NCI-H1694 (cell line): ENCODE measurements around the gene ACACA.
"Not testable (repeated sequence)": the region's sequence is repeated elsewhere in the genome, so short reads cannot be mapped to it uniquely, and the experiment has no call there.

Experiments used
- DNase-seq: peaks from one replicate; lab custom pipeline; 2025; lab: John Stamatoyannopoulos, UW

The ACACA gene

DNA sequence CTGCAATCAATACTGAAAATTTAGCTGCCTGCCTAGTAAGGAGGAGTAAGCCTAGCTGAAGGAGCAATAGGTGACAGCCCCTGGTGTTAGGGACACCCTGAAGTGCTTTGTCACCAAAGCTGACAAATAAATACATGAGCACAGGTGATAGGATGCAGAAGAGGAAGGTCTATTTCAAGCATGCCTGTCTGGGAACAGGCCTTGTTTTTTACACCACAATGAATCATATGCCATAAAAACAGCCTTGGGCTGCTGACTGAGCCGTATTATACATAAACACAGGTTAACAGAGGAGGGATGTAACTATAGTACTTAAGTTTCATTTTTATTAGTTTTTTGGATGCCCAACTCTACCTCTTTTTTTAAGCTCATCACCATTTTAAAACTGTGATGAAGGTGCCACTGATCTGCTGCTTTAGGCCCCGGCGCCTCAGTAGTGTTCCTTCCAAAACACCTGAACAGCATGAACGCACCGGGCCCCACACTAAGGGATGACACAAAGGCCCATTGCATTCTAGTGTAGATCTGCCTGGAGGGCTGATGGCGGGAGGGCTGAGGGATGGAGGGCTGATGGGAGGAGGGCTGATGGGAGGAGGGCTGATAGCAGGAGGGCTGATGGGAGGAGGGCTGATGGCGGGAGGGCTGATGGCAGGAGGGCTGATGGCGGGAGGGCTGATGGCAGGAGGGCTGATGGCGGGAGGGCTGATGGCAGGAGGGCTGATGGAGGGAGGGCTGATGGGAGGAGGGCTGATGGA, 307.5 kb downstream of the ACACA start:
- DNase-seq, result no peak

- DNase-seq, result no peak
These were observed 308.5 kb downstream of the ACACA start for GRCh38 chr17:37098152-37098551.

DNA sequence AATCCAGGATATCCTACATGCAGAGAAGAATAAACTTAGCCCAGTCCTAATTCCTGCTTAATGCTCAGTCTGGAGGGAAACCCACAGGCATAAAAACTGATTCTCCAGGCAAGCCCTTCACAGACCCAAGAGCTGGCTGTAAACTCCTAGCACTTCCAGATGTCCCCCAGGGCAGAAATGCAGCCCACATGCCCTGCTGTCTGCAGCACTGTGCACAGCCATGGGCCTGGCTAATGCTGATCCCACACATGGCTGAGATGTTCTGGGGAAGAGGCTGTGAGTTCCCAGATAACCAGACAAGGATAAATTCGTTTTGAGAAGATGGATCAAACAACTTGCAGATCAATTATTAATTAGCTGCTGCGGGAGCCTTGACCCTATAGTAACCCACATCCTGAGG, 309.5 kb downstream of the ACACA start:
- no peak for DNase-seq

- DNase-seq, result no peak
These were observed 310.6 kb downstream of the ACACA start for GRCh38 chr17:37096071-37096470.

DNA sequence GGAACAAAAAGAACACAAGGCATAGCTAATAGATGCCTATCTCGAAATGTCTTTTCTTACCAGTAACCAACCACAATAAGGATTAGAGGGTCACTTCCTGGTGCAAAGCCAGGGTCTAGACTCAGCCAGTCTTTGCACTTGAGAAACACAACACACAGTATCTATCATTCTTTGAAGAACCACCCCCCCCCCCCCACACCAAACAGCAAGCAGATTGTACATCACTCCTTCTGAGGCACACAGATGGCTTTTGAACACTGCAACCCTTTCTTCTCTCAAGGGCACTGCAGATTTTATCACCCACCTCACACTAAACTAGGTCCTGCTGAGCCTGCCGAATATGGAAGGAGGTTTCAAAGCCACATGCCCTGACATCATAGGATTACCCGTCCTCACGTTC, 312.2 kb downstream of the ACACA start:
- DNase-seq, result no peak

DNA sequence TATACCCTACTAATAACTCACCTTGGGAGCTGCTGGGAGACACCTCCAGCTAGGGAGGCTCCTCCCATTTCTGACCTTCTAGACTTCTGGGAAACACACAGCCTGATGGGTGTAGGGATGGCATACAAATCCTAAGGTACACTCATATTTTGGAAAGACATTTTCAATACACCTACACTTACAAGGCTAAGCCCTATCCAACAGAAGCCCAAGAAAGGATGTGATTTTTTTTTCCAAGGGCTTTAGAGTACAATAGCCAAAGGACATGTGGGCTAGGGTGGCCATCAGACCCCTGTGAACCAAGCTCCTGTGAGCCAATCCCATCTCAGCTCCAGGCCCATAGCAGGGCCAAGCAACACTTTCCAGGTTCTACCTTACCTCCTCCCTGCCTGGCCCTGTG, 313.9 kb downstream of the ACACA start:
- DNase-seq, result no peak

GRCh38 chr17:37092071-37092470, 314.6 kb downstream of the ACACA start:
- no peak for DNase-seq

DNA sequence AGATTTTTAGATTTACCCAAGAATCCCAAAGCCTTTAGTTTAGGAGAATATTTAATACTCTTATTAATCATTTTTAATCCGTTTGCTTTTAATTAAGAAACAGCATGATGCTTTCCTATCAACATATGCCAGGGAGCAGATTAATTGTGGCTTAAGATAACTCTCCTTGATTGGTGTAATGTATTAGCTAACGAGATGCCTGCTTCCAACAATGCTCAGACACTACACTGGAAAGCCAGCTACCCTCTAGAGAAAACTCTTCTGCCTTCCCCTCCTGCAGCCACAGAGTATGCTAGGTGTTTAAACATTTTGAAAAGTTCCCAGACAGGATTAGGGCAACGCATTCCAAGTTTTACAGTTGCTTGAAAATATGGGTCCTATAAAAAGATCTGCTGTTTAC, 315.7 kb downstream of the ACACA start:
- DNase-seq, result no peak

DNA sequence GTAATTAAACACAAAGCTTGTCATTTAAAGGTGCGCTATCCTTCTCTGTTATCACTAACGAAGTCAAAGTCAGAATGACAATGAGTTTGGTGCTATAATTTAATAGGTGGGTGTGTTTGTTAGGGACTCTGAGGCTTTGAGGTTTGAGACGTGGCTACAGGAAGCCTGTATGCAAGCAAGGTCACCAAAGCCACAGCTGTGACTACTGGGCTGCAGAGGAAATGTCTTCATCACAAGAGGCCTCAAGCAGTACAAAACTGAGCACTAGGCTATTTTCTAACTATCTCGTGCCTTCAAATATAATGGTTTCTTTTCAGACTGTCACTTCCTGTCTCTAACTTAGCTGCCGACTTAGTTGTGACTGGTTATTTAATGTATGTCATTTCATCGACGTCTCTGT, 316.7 kb downstream of the ACACA start:
- no peak for DNase-seq

DNA sequence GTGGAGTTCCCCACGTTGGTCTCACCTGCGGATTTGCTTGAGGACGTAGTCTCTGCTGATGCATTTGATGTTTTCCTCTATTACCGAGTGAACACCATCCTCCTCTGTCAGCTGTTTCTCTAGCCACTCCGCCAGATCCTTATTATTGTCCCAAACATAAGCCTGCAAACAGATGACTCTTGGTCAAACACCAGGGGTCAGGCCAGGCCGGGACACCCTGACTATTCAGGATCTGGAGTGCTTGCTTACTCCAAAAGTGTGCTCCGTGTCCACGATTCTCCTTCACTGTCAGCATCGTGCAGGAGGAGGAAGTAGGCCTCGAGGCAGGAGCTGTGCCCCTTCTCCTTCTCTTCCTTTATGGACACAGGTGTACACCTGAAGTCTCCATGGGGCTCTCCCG, 317.7 kb downstream of the ACACA start:
- DNase-seq, result no peak

DNA sequence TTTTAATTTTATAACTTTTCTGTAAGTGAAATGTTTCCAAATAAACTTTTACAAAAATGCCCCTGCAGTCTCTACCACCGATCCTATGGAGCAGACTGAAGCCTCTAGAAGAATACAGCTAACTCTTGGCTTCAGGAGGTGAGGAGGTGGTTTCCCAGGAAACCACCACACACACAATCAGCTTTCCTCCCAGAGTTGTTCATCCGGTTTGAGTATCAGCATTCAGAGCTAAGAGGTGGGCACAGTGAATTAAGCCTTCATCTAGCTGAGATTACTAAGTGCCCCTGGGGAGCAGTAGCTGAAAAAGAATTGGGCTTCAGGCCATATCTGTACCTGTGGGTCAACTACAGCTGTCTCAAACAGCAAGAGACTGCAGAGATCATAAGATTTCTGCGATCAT, 318.2 kb downstream of the ACACA start:
- no peak for DNase-seq

DNA sequence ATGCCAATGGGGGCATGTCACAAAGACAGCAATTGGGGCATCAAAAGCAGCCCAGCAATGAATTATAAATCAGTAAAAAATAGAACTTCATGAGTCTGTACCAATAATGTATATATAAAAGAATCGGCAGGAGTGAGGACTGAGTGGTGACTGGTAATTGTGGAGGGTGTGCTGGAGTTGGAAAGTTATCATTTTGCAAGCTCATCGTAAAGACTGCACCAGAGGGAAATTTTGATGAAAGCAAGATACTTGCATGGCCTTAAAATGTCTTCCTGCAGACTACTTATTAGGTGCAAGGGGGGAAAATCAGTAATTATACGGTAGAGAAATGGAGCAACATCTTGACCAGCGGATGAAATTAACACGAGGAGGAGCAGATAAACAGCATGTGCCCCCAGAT, 319.0 kb downstream of the ACACA start:
- no peak for DNase-seq

DNA sequence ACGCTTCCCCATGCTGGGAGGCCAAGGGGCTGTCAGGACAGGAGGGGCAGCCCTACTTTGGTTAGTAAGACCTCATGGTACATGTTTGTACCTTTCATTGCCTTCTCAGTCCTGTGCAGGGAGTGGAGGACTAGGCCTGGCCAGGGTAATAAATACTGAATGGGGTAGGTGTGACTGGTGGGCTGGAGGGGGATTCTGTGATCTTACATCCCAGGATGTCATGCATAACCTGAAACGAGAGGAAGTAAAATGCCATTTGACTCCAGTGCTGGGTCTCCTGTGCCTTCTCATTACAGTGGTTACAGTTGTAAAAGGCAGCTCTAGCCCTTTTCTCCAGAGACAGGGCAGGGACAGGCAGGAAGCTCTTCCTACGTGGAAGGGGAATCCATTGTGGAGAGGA, 319.7 kb downstream of the ACACA start:
- no peak for DNase-seq

DNA sequence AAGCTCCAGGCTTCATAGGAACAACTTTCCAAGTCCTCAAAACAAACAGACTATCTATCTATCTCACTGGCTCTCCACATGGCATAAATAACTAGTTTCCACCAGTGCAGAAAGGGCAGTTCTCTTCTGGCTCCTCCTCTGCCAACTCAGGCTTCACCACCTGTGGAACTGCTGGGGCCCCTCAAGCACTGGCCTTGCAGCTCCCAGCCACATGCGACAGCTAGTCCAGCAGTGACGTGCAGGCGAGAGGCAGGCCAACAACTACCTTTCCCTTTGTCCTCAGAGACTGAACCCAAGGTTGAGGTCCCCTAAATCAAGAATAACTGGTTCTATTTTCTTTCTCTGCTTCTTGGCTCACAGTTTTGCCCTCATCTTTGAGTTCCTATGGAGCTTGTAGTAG, 320.3 kb downstream of the ACACA start:
- no peak for DNase-seq

DNA sequence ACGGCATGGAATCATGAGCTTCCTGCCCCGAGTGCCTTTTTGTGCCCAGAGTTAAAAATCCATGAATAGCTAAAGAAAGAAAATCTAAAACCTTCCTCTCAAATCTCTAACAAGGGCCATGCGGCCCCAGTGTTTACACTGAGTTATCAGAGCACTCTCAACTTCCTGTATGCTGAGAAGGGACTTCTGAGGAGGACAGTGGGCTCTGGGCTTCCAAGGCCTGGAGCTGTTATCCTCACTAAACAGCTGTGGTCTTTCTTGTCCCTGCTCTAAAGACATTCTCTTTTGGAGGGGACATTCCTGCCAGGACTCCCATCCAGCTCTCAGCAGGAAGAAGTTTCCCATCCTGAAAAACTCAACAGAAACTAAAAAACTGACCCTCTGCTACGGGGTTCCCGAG, 322.3 kb downstream of the ACACA start:
- no peak for DNase-seq

DNA sequence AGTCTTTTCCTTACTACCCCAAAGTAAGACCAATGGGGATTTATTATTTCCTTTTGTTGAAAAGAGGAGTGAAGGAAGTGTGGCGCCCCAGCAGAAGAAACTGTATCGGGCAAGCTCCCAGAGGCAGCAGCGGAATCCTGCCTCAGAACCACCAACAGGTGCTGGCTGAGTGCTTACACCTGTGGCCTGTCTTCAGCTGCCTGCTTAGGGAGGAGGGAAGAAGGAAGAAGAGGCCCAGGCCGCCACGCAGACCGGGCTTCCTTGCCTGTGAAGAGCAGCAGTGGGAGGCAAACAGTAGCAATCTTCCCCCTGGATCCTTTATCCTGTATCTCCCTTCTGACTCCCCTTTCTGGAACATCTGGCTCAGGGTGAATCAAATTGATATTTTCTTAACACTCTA, 323.2 kb downstream of the ACACA start:
- DNase-seq, result no peak

DNA sequence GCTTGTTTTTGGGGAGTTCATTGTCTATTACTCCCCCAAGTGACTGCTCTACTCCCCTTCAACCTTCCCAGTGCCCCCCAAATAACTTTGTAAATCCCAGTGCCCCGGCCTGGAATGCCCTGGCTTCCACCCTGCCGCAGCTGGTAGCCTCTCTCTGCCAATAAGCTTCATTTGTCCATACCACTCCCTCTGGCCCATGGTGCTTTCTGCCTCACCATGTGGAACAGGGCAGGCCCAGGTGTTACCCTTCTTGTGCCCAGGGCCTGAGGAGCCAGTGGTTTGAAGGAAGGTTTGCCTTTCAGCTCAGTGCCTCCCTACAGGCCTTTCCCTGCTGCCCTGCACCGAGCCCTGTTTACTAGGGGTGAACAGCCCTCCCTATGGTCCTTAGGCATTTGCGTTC, 323.7 kb downstream of the ACACA start:
- DNase-seq, result no peak

- DNase-seq, result no peak
These were observed 324.2 kb downstream of the ACACA start for GRCh38 chr17:37082311-37082860.

GRCh38 chr17:37081287-37081686, 325.3 kb downstream of the ACACA start:
- no peak for DNase-seq

- DNase-seq, result no peak
These were observed 326.9 kb downstream of the ACACA start for GRCh38 chr17:37079735-37080134.

DNA sequence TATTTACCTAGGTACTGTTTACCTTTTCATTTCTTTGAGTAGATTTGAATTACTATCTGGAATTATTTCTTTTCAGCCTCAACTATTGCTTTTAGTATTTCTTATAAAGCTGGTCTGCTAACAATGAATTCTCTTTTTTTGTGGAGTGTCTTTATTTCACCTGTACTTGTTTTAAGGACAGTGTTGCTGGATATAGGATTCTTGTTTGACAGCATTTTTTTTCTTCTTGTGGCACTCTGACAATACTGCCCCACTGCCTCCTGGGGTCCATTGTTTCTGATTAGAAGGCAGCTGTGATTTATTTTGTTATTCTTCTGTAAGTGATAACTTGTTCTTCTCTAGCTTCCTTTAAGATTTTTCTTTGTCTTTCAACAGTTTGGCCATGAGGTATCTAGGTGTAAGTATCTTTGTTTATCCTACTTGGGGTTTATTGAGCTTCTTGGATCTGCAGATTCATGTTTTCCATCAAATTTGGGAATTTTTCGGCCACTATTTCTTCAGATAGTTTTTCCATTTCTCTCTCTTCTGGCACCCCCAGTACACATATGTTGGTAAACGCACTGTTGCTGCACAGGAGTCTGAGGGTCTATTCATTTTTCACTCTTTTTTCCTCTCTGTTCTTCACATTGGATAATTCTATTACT, 327.4 kb downstream of the ACACA start:
- DNase-seq, result no peak

DNA sequence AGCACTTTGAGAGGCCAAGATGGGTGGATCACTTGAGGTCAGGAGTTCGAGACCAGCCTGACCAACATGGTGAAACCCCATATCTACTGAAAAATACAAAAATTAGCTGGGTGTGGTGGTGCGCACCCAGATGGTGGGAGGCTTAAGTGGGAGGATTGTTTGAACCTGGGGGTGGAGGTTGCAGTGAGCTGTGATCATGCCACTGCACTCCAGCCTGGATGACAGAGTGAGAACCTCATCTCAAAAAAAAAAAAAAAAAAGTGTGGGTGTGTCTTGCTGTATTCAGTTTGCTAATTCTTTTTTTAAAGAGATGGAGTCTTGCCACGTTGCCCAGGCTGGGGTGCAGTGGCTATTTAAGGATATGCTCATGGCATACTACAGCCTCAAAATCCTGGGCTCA, 333.2 kb downstream of the ACACA start:
- not testable (repeated sequence) for DNase-seq

DNA sequence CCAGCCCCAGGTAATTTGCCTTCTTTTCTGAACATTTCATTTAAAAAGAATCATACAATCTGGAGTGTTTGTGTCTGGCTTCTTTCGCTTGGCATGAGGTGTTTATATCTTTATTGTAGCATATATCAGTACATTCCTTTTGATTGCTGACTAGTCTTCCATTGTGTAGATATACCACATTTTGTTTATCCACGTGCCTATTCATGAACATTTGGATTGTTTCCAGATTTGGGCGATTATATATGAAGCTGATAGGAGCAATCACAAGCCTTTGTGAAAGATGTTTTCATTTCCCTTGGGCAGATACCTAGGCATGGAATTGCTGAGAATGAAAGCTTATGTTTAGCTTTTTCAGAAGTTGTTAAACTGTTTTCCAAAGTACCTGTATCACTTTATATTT, 337.5 kb downstream of the ACACA start:
- DNase-seq, result no peak

DNA sequence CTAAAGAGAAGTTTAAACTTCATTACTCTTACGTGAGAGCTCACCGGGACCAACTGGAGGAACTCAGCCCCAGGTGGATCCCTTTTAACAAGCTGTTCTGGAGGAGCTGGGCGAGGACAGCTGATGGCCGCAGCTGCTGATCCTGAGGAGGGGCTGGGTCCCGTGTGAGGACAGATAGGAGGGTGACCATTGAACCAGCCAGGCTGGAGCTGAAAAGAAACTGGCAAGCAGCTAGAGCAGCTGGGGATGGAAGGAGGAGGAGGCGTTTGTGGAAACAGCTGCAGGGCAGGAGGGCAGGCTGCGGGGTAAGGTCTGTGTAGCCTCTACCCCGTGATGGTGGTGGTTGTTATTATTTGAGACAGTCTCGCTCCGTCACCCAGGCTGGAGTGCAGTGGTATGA, 338.4 kb downstream of the ACACA start:
- DNase-seq, result no peak
